Measurements from ENCODE around the gene ERP44.

DNA sequence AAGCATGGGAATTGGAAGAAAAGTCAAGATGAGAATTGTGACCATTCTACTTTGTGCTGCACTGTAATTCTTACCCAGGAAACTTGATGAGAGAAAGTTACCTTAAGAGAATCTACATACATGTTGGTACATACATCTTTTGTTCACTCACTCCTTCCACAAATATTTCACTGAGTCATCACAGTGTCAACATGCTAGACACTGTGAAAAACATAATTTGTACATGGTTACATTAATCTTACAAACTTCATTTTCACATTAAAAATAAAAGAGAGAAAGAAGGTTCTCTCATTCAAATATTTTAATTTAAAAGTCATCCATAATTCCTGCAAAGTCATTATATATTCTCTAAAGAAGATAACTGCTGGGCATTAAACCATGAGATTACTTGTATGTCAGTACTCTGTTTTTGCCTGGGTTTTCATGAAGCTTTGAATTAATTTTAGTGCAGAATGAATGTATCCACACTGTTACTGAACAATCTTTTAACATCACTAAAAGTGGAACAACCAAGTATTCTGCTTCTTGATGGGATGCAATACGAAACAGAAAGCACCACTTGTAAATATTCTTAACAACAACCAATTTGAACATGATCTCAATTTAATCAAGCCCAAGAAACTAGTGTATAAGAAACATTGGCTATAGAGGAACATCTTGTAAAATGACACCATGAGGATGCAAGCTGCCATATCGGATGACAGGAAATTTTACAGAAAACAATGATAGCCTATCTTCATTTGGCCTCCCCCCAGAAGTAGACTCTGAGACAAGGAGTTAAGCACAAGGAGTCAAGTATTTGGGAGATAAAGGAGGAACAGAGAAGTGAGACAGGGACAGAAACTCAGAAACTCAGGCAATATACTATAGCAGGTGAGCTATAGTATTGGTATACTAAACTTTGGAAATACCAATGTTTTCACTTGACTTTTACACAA is 28.4 kb downstream of the ERP44 start:
- TF ChIP-seq, protein P1, sequence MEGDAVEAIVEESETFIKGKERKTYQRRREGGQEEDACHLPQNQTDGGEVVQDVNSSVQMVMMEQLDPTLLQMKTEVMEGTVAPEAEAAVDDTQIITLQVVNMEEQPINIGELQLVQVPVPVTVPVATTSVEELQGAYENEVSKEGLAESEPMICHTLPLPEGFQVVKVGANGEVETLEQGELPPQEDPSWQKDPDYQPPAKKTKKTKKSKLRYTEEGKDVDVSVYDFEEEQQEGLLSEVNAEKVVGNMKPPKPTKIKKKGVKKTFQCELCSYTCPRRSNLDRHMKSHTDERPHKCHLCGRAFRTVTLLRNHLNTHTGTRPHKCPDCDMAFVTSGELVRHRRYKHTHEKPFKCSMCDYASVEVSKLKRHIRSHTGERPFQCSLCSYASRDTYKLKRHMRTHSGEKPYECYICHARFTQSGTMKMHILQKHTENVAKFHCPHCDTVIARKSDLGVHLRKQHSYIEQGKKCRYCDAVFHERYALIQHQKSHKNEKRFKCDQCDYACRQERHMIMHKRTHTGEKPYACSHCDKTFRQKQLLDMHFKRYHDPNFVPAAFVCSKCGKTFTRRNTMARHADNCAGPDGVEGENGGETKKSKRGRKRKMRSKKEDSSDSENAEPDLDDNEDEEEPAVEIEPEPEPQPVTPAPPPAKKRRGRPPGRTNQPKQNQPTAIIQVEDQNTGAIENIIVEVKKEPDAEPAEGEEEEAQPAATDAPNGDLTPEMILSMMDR (conservative IDR thresholded peaks at IDR 0.05) = no peak
- TF ChIP-seq EZH2 (IDR thresholded peaks at IDR 0.05; ENCODE audit: low read depth) = no peak

All from PC-9 (cell line).